Activated CD4-positive, alpha-beta T cell treated with anti-CD3 and anti-CD28 coated beads, Interleukin-2, amount 10 ng/mL, durations not matched to agents 24 days and 14 days (primary cell): ENCODE data around the gene TRDN. TPM values are rescaled to one million over a fixed set of nuclear protein-coding genes. Genes with fewer than 3 reads are reported as not detected.
A peak's percentile ranks its signal among the peaks of the same experiment; 100 is the strongest.

Experiments used
- DNase-seq: peaks from one replicate; pipeline ENCODE4 v3.0.0; 2022
- H3K27ac Mint-ChIP-seq: one replicate; pipeline ENCODE4 v1.8.0; 2022; ENCODE audit warnings: mild to moderate bottlenecking, mixed read lengths
- H3K27me3 Mint-ChIP-seq: one replicate; pipeline ENCODE4 v1.8.0; 2022; ENCODE audit warnings: mixed read lengths
- H3K36me3 Mint-ChIP-seq: one replicate; pipeline ENCODE4 v1.8.0; 2022; ENCODE audit warnings: low read depth, mild to moderate bottlenecking, mixed read lengths
- H3K4me1 Mint-ChIP-seq: one replicate; pipeline ENCODE4 v1.8.0; 2021; ENCODE audit warnings: mixed read lengths
- H3K4me3 Mint-ChIP-seq: one replicate; pipeline ENCODE4 v1.8.0; 2022; ENCODE audit warnings: mild to moderate bottlenecking, moderate library complexity, mixed read lengths
- H3K9me3 Mint-ChIP-seq: one replicate; pipeline ENCODE4 v1.8.0; 2021; ENCODE audit warnings: mixed read lengths
- intact Hi-C: fragments of 100-400 bp; cut with micrococcal nuclease; formaldehyde crosslinking; loops from one replicate; pipeline ENCODE4 v1.15.1; 2023
- total RNA-seq: library from RNA; stranded (reverse); gene quantifications from 2 replicates; pipeline ENCODE4 v1.2.3, GENCODE V29; 2022

TRDN gene
- not detected in 2 replicates for total RNA-seq

GRCh38 chr6:123636782-123637181 lies at the start of gene TRDN:
TSS of gene TRDN (minus strand) at chr6:123636950. CDS start at chr6:123636775, 175 bp downstream.
- Mint-ChIP-seq H3K27ac (no peak within 1 kb of the TSS), H3K4me3 (no peak within 1 kb of the TSS), H3K27me3 (no peaks in the 10 kb centered on the region), H3K4me1 (no peaks in the 10 kb centered on the region), H3K9me3 (no peaks in the 10 kb centered on the region), H3K36me3 (no peaks in the 10 kb centered on the region)
- intact Hi-C loops: no loop called here
- DNase-seq: no peak

- intact Hi-C loops: no loop called here
- Mint-ChIP-seq H3K27me3 (no peaks in the 10 kb centered on the region), H3K4me1 (no peaks in the 10 kb centered on the region), H3K4me3 (no peak overlapping the region), H3K27ac (no peak overlapping the region), H3K9me3 (no peaks in the 10 kb centered on the region), H3K36me3 (no peaks in the 10 kb centered on the region)
- DNase-seq: no peak
Measured at GRCh38 chr6:123681957-123682462, 45.3 kb upstream of the TRDN start.

- H3K27ac Mint-ChIP-seq: no peak overlapping the region
- no peaks in the 10 kb centered on the region for H3K36me3 Mint-ChIP-seq
- no peaks in the 10 kb centered on the region for H3K4me1 Mint-ChIP-seq
- no peaks in the 10 kb centered on the region for H3K27me3 Mint-ChIP-seq
- H3K4me3 Mint-ChIP-seq: no peak overlapping the region
- intact Hi-C loops: no loop called here
- DNase-seq: no peak
- peaks cover 4% of the 10 kb centered on the region for H3K9me3 Mint-ChIP-seq
Measured at GRCh38 chr6:123677897-123678296, 41.1 kb upstream of the TRDN start.

GRCh38 chr6:123676793-123677192 lies 40.0 kb upstream of the TRDN start:
- Mint-ChIP-seq H3K36me3 (no peaks in the 10 kb centered on the region), H3K27ac (no peak overlapping the region), H3K9me3 (peaks cover 4% of the 10 kb centered on the region), H3K4me3 (no peak overlapping the region), H3K4me1 (no peaks in the 10 kb centered on the region), H3K27me3 (no peaks in the 10 kb centered on the region)
- intact Hi-C loops: no loop called here
- no peak for DNase-seq

- DNase-seq: no peak
- intact Hi-C loops: no loop called here
- Mint-ChIP-seq H3K36me3 (no peaks in the 10 kb centered on the region), H3K27me3 (no peaks in the 10 kb centered on the region), H3K4me1 (no peaks in the 10 kb centered on the region), H3K4me3 (no peak overlapping the region), H3K27ac (no peak overlapping the region), H3K9me3 (no peaks in the 10 kb centered on the region)
Measured at GRCh38 chr6:123668965-123669591, 32.3 kb upstream of the TRDN start.

GRCh38 chr6:123668063-123668462 lies 31.3 kb upstream of the TRDN start:
- Mint-ChIP-seq H3K27ac (no peak overlapping the region), H3K4me3 (no peak overlapping the region), H3K27me3 (no peaks in the 10 kb centered on the region), H3K4me1 (no peaks in the 10 kb centered on the region), H3K36me3 (no peaks in the 10 kb centered on the region), H3K9me3 (no peaks in the 10 kb centered on the region)
- intact Hi-C loops: no loop called here
- no peak for DNase-seq

GRCh38 chr6:123663436-123663835 lies 26.7 kb upstream of the TRDN start:
- no peak for DNase-seq
- no peak overlapping the region for H3K4me3 Mint-ChIP-seq
- no peaks in the 10 kb centered on the region for H3K27me3 Mint-ChIP-seq
- H3K4me1 Mint-ChIP-seq: no peaks in the 10 kb centered on the region
- H3K9me3 Mint-ChIP-seq: no peaks in the 10 kb centered on the region
- no peak overlapping the region for H3K27ac Mint-ChIP-seq
- intact Hi-C loops: no loop called here
- no peaks in the 10 kb centered on the region for H3K36me3 Mint-ChIP-seq

GRCh38 chr6:123662757-123663156 lies 26.0 kb upstream of the TRDN start:
- no peak for DNase-seq
- no peak overlapping the region for H3K27ac Mint-ChIP-seq
- no peaks in the 10 kb centered on the region for H3K4me1 Mint-ChIP-seq
- H3K9me3 Mint-ChIP-seq: no peaks in the 10 kb centered on the region
- H3K36me3 Mint-ChIP-seq: no peaks in the 10 kb centered on the region
- H3K27me3 Mint-ChIP-seq: no peaks in the 10 kb centered on the region
- H3K4me3 Mint-ChIP-seq: no peak overlapping the region
- intact Hi-C loops: no loop called here

GRCh38 chr6:123661105-123661891 lies 24.5 kb upstream of the TRDN start:
- H3K27me3 Mint-ChIP-seq: no peaks in the 10 kb centered on the region
- no peak overlapping the region for H3K4me3 Mint-ChIP-seq
- no peaks in the 10 kb centered on the region for H3K9me3 Mint-ChIP-seq
- H3K4me1 Mint-ChIP-seq: no peaks in the 10 kb centered on the region
- H3K27ac Mint-ChIP-seq: no peak overlapping the region
- DNase-seq: no peak
- intact Hi-C loops: no loop called here
- H3K36me3 Mint-ChIP-seq: no peaks in the 10 kb centered on the region

- no peaks in the 10 kb centered on the region for H3K27me3 Mint-ChIP-seq
- no peak for DNase-seq
- H3K36me3 Mint-ChIP-seq: no peaks in the 10 kb centered on the region
- no peak overlapping the region for H3K27ac Mint-ChIP-seq
- intact Hi-C loops: no loop called here
- no peaks in the 10 kb centered on the region for H3K9me3 Mint-ChIP-seq
- H3K4me1 Mint-ChIP-seq: peaks cover 4% of the 10 kb centered on the region
- no peak overlapping the region for H3K4me3 Mint-ChIP-seq
Measured at GRCh38 chr6:123659960-123660748, 23.4 kb upstream of the TRDN start.

GRCh38 chr6:123658848-123659247 lies 22.1 kb upstream of the TRDN start:
- DNase-seq: no peak
- H3K4me3 Mint-ChIP-seq: no peak overlapping the region
- peaks cover 4% of the 10 kb centered on the region for H3K4me1 Mint-ChIP-seq
- no peaks in the 10 kb centered on the region for H3K9me3 Mint-ChIP-seq
- no peaks in the 10 kb centered on the region for H3K27me3 Mint-ChIP-seq
- no peak overlapping the region for H3K27ac Mint-ChIP-seq
- H3K36me3 Mint-ChIP-seq: no peaks in the 10 kb centered on the region
- intact Hi-C loops: no loop called here

- DNase-seq: no peak
- H3K27me3 Mint-ChIP-seq: no peaks in the 10 kb centered on the region
- H3K4me1 Mint-ChIP-seq: peaks cover 4% of the 10 kb centered on the region
- peak overlapping the region; percentile 49 for H3K4me3 Mint-ChIP-seq
- intact Hi-C loops: no loop called here
- H3K9me3 Mint-ChIP-seq: no peaks in the 10 kb centered on the region
- H3K27ac Mint-ChIP-seq: no peak overlapping the region
- no peaks in the 10 kb centered on the region for H3K36me3 Mint-ChIP-seq
Measured at GRCh38 chr6:123655521-123656306, 19.0 kb upstream of the TRDN start.

- no peak for DNase-seq
- Mint-ChIP-seq H3K4me1 (no peaks in the 10 kb centered on the region), H3K27ac (no peak overlapping the region), H3K9me3 (no peaks in the 10 kb centered on the region), H3K27me3 (no peaks in the 10 kb centered on the region), H3K4me3 (no peak overlapping the region), H3K36me3 (no peaks in the 10 kb centered on the region)
- intact Hi-C loops: no loop called here
Measured at GRCh38 chr6:123648723-123649122, 12.0 kb upstream of the TRDN start.
